ENCODE data around the gene TTLL7. TPM values are rescaled to one million over a fixed set of nuclear protein-coding genes. Genes with fewer than 3 reads are reported as not detected.

TTLL7 gene
- total RNA-seq, 4 donors from 2014 or later: 26.2 to 58.1 (median 41.2) TPM

GRCh38 chr1:83927701-83928100 is 71.2 kb downstream of the TTLL7 start:
- Histone ChIP-seq H3K36me3 (peaks cover 0 to 20% (median 0%) of the 10 kb centered on the region in 4 donors), H3K4me1 (peaks cover 0 to 16% (median 7%) of the 10 kb centered on the region in 4 donors), H3K27me3 (no peaks in the 10 kb centered on the region), H3K9me3 (no peaks in the 10 kb centered on the region), H3K27ac (replicated peaks in 1 of 4) (no peak overlapping the region), H3K4me3 (no peak overlapping the region)
- TF ChIP-seq POLR2A (IDR thresholded peaks at IDR 0.05; ENCODE audit: low read depth) (no peak), POLR2AphosphoS5 (IDR thresholded peaks at IDR 0.05) (no peak), CTCF (IDR thresholded peaks at IDR 0.05) (no peak), EP300 (IDR thresholded peaks at IDR 0.05) (no peak)
- intact Hi-C loops (cut with DNase I): no loop called here
- 81% methylated on average over 1 of the region's 1 CpG for WGBS
- no peak for DNase-seq (ENCODE audit: extremely low spot score)

GRCh38 chr1:83927061-83927460 is 71.9 kb downstream of the TTLL7 start:
- no peaks in the 10 kb centered on the region for H3K9me3 ChIP-seq
- H3K27me3 ChIP-seq: no peaks in the 10 kb centered on the region
- intact Hi-C loops (cut with DNase I): no loop called here
- DNase-seq (ENCODE audit: extremely low spot score): no peak
- no peak overlapping the region for H3K27ac ChIP-seq (replicated peaks in 1 of 4)
- TF ChIP-seq EP300 (IDR thresholded peaks at IDR 0.05) (no peak), POLR2AphosphoS5 (IDR thresholded peaks at IDR 0.05) (no peak), POLR2A (IDR thresholded peaks at IDR 0.05; ENCODE audit: low read depth) (no peak), CTCF (IDR thresholded peaks at IDR 0.05) (no peak)
- H3K36me3 ChIP-seq: peaks cover 0 to 20% (median 3%) of the 10 kb centered on the region in 4 donors
- H3K4me1 ChIP-seq: peaks cover 0 to 16% (median 7%) of the 10 kb centered on the region in 4 donors
- H3K4me3 ChIP-seq: no peak overlapping the region

GRCh38 chr1:83923553-83923952 is 75.4 kb downstream of the TTLL7 start:
- Histone ChIP-seq H3K9me3 (no peaks in the 10 kb centered on the region), H3K4me3 (no peak overlapping the region), H3K27ac (replicated peaks in 1 of 4) (no peak overlapping the region), H3K4me1 (peaks cover 0 to 14% (median 7%) of the 10 kb centered on the region in 4 donors), H3K27me3 (no peaks in the 10 kb centered on the region), H3K36me3 (peaks cover 0 to 44% (median 11%) of the 10 kb centered on the region in 4 donors)
- no peak for DNase-seq (ENCODE audit: extremely low spot score)
- WGBS: 76% methylated on average over 2 of the region's 2 CpGs
- TF ChIP-seq EP300 (IDR thresholded peaks at IDR 0.05) (no peak), CTCF (IDR thresholded peaks at IDR 0.05) (no peak), POLR2A (IDR thresholded peaks at IDR 0.05; ENCODE audit: low read depth) (no peak)
- intact Hi-C loops (cut with DNase I): no loop called here

GRCh38 chr1:83922431-83922830 is 76.5 kb downstream of the TTLL7 start:
- Histone ChIP-seq H3K36me3 (peaks cover 0 to 52% (median 11%) of the 10 kb centered on the region in 4 donors), H3K9me3 (no peaks in the 10 kb centered on the region), H3K4me1 (peaks cover 0 to 4% (median under 1%) of the 10 kb centered on the region in 4 donors), H3K27ac (replicated peaks in 1 of 4) (no peak overlapping the region), H3K4me3 (no peak overlapping the region), H3K27me3 (no peaks in the 10 kb centered on the region)
- no peak for DNase-seq (ENCODE audit: extremely low spot score)
- TF ChIP-seq POLR2A (IDR thresholded peaks at IDR 0.05; ENCODE audit: low read depth) (no peak), EP300 (IDR thresholded peaks at IDR 0.05) (no peak), CTCF (IDR thresholded peaks at IDR 0.05) (no peak), POLR2AphosphoS5 (IDR thresholded peaks at IDR 0.05) (no peak)
- WGBS: 93% methylated on average over 1 of the region's 1 CpG
- intact Hi-C loops (cut with DNase I): no loop called here

- H3K36me3 ChIP-seq: peaks cover 0 to 54% (median 18%) of the 10 kb centered on the region in 4 donors
- H3K4me1 ChIP-seq: no peaks in the 10 kb centered on the region
- WGBS: 89% methylated on average over 1 of the region's 1 CpG
- intact Hi-C loops (cut with DNase I): no loop called here
- DNase-seq (ENCODE audit: extremely low spot score): no peak
- no peaks in the 10 kb centered on the region for H3K9me3 ChIP-seq
- no peak overlapping the region for H3K4me3 ChIP-seq
- TF ChIP-seq POLR2A (IDR thresholded peaks at IDR 0.05; ENCODE audit: low read depth) (no peak), POLR2AphosphoS5 (IDR thresholded peaks at IDR 0.05) (no peak), CTCF (IDR thresholded peaks at IDR 0.05) (no peak), EP300 (IDR thresholded peaks at IDR 0.05) (no peak)
- H3K27ac ChIP-seq (replicated peaks in 1 of 4): no peak overlapping the region
- no peaks in the 10 kb centered on the region for H3K27me3 ChIP-seq
These were observed 78.6 kb downstream of the TTLL7 start for GRCh38 chr1:83920320-83920719.
